Bone marrow (tissue), 2 donors: Measurements from ENCODE around the gene GPC5.

ENCODE experiments used
- DNase-seq, 2 donors: peaks; one replicate each; lab custom pipeline; 2025; lab: John Stamatoyannopoulos, UW

GPC5 gene

GRCh38 chr13:91539286-91540157 is 141.1 kb downstream of the GPC5 start:
- no peak for DNase-seq

DNA sequence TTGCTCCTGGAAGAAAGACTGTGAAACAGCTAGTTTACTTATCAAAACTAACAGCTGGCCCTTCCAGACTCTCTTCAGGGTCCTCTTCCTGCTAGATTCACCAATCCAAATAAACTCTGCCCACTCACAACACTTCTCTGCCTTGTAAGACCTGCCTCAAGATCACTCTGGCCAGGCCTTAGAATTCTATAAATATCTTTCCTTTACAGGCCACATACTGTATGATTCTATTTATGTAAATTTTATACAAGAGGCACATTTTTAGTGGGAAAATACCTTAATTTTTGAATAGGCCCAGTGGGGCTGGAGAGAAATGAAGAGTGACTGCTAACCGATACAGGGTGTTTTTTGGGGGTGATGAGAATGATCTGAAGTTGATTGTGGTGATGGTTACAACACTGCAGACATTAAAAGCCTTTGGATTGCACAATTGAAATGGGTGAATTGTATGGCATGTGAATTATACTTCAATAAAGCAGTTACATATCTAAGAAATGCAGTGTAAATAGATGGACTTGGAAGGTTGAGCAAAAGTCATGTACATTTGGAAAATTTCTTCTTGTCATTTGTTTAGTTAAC is 141.8 kb downstream of the GPC5 start:
- DNase-seq: no peak

DNA sequence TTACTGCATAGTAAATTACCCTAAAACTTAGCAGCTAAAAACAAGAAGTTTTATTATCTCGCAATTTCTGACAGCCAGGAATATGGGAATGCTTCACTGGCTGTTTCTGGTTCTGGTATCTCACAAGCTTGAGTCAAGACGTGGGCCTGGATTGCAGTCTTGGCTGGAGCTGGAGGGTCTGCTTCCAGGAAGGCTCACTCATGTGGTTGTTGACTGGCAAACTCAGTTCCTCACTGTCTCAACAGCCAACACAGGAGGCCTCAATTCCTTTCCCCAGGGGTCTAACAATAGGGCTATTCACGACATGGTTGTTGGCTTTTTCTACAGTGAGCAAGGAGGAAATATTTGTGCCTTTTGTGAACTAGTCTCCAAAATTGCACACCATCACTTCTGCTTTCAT is 146.3 kb downstream of the GPC5 start:
- no peak for DNase-seq

- no peak for DNase-seq
These were observed 148.5 kb downstream of the GPC5 start for GRCh38 chr13:91546900-91547299.

GRCh38 chr13:91553584-91553983 is 155.2 kb downstream of the GPC5 start:
- DNase-seq: no peak

- DNase-seq: no peak
These were observed 155.7 kb downstream of the GPC5 start for GRCh38 chr13:91554101-91554500.

- DNase-seq: no peak
These were observed 159.1 kb downstream of the GPC5 start for GRCh38 chr13:91557328-91558090.

DNA sequence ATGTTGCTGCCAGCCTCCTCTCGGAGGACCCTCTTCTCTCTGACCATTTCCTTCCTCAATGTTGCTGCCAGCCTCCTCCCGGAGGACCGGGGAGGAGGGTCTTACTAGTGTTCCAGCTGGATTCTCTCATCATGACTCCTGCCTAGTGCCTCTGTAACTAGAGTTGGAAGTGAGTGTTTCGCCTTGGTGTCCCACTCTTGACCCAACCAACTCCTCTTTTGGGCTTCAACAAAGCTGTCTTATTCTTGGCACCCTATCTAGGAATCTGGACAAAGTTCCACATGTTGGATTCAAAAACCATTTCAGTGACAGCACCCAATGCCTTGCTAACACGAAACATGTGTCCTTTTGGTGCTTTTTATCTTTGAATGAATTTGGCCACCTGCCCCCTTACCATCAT is 165.4 kb downstream of the GPC5 start:
- no peak for DNase-seq

GRCh38 chr13:91564396-91564795 is 166.0 kb downstream of the GPC5 start:
- DNase-seq: no peak

GRCh38 chr13:91565296-91565695 is 166.9 kb downstream of the GPC5 start:
- DNase-seq: no peak

DNA sequence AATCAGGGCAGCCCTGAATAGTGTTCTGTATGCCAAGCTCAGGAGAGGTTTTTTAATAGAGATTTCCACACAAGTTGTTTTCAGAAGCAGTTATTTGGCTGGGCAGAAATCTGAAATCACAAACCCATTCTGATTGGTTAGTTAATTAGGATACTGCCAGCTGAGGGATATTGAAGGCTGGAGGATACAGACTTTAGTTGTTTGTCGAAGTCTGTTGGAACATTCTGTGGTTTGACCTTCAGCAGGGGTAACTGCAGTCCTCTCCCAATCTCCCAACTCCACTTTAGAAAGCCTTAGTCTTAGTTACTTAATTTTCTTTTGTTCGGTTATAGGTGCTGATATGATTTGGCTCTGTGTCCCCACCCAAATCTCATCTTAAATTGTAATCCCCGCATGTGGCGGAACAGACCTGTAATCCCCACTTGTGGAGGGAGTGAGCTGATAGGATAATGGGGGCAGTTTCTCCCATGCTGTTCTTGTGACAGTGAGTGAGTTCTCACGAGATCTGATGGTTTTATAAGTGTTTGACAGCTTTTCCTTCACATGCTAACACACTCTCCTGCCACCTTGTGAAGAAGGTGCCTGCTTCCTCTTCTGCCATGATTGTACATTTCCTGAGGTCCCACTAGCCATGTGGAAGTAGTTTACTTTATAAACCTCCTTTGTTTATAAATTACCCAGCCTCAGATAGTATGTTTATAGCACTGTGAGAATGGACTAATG is 169.2 kb downstream of the GPC5 start:
- DNase-seq: no peak

GRCh38 chr13:91571681-91572080 is 173.3 kb downstream of the GPC5 start:
- no peak for DNase-seq

- DNase-seq: no peak
These were observed 174.0 kb downstream of the GPC5 start for GRCh38 chr13:91572439-91572838.

- DNase-seq: no peak
These were observed 174.7 kb downstream of the GPC5 start for GRCh38 chr13:91572944-91573598.

DNA sequence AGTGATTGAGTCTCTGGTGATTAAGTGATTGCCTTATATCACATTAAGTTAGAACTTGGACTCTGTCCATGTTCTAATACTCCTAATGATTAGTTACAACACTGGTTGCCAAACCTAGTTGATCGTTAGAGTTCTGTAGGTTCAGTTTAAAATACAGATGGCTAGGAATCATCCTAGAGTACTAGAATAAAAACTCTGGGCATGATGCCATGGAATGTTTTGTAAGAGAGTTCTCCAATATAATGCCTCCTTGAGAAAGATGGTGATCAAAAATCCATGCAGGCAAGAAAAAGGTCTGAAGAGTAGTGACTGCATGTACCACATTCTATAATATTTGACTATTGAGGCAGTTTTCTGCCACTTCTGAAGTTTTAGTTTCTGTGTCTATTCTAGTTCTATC is 176.3 kb downstream of the GPC5 start:
- no peak for DNase-seq

DNA sequence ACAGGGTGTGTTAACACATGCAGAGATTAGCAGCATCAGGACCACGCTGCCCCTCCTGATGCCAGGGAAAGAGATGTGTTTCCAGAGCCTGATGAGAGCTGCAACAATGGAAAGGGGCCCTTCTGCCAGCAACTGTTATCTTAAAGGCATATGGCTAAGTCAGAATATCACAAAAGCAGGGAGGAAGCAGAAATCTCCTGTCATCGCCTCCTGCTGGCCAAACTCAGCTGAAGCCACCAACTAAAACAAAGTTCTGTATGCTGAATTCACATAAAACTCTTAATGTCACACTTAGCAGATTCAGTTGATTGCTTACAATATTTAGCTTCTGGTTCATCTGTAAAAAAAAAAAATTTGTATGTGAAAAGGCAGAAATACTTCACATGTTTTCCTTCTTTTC is 178.2 kb downstream of the GPC5 start:
- no peak for DNase-seq

DNA sequence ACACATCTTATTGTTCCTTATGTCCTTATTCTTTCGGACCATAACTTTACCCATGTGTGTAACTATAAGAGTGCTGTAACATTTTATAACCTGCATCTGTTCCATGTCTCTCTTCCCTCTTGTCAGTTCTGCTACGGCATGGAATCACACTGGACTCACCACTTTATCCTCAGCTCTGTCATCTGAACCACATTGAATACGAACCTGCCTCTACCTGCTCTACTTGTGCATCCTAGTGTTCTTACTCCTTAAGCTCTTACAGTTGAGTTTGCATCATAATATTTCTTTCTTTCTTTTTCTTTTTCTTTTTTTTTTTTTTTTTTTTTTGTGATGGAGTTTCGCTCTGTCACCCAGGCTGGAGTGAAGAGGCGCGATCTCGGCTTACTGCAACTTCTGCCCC is 180.9 kb downstream of the GPC5 start:
- DNase-seq: no peak

DNA sequence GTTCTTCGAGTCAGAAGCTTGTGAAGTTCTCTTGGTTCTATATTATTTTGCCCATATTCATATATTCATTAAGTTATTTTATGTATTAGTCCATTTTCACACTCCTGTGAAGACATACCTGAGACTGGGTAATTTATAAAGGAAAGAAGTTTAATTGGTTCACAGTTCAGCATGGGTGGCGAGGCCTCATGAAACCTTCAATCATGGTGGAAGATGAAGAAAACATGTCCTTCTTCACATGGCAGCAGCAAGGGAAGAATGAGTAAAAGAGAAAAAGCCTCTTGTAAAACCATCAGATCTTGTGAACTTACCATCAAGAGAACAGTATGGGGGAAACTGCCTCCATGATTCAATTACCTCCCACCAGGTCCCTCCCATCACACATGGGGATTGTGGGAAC is 182.3 kb downstream of the GPC5 start:
- no peak for DNase-seq

DNA sequence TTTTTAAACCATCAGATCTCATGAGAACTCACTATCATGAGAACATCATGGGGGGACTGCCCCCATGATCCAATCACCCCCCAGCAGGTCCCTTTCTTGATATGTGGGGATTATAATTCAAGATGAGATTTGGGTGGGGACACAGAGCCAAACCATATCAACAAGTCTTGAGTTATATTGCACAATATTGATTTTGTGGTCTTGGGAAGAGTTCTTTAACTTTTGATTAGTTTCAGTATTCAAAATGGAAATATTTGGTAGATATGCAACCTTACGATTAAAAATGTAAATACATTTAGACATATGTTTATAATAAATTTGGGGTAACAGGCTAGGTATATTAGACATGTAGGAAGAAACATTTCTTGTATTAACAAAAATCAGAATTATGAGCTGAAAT is 188.2 kb downstream of the GPC5 start:
- no peak for DNase-seq

GRCh38 chr13:91588541-91588940 is 190.1 kb downstream of the GPC5 start:
- no peak for DNase-seq

GRCh38 chr13:91592056-91593014 is 193.9 kb downstream of the GPC5 start:
- DNase-seq: no peak
